Endothelial cell of umbilical vein (primary cell): ENCODE measurements around the gene LINC01488. TPM values are rescaled to one million over a fixed set of nuclear protein-coding genes. Genes with fewer than 3 reads are reported as not detected.

Source experiments
- BruUV-seq: library from RNA; stranded (reverse); fragments of 400-500 nt; replicated peaks from 2 replicates; lab custom pipeline; 2021; lab: Mats Ljungman, UMichigan
- CTCF ChIA-PET: fragments of 300-600, 350-600 bp; sonication (Branson Sonifier 250); formaldehyde crosslinking; loops from one replicate; lab custom pipeline; 2021; ENCODE audit warnings: antibody characterized with exemption, inconsistent platforms; lab: Charles Lee
- POLR2A ChIA-PET: fragments of 300-600, 350-600 bp; sonication (Branson Sonifier 250); formaldehyde crosslinking; loops from one replicate; lab custom pipeline; 2021; ENCODE audit warnings: antibody characterized with exemption, inconsistent platforms; lab: Charles Lee
- DNase-seq: peaks from one replicate; pipeline ENCODE4 v3.0.0-alpha.2; 2011; ENCODE audit warnings: low read depth, low spot score
- FAIRE-seq: peaks from 2 replicates; lab custom pipeline; 2011; peaks lifted over from hg19 to GRCh38; lab: Jason Lieb, UNC
- H2AFZ ChIP-seq: 2 replicates; pipeline ENCODE4 v1.6.0; 2012; ENCODE audit warnings: low read depth, low read length, control low read depth, inconsistent platforms
- H3K27ac ChIP-seq: 2 replicates; pipeline ENCODE4 v1.5.1; 2011; ENCODE audit warnings: low read depth, mild to moderate bottlenecking, control low read depth, low read length, moderate library complexity; ENCODE audit not compliant: insufficient read depth
- H3K27me3 ChIP-seq, 2 experiments: 2 replicates each; pipeline versions ENCODE4 v1.6.0 to v1.6.1; 2011; ENCODE audit warnings: low read length in 2 of 2, mixed read lengths in 1 of 2; ENCODE audit not compliant: control insufficient read depth in 2 of 2, insufficient read depth in 2 of 2
- H3K36me3 ChIP-seq, 2 experiments: 2 replicates in 1 of 2; 3 replicates in 1 of 2; pipeline ENCODE4 v1.5.1; 2011; ENCODE audit warnings: low read length in 2 of 2, mild to moderate bottlenecking in 1 of 2, moderate library complexity in 1 of 2; ENCODE audit not compliant: control insufficient read depth in 2 of 2, insufficient read depth in 2 of 2; ENCODE audit errors: extremely low read depth in 1 of 2
- H3K4me1 ChIP-seq: 3 replicates; pipeline ENCODE4 v1.5.1; 2011; ENCODE audit warnings: mild to moderate bottlenecking, low read length; ENCODE audit not compliant: control insufficient read depth, insufficient read depth; ENCODE audit errors: extremely low read depth
- H3K4me2 ChIP-seq: 2 replicates; pipeline ENCODE4 v1.6.1; 2011; ENCODE audit warnings: low read length, control low read depth, mixed read lengths; ENCODE audit not compliant: insufficient read depth
- H3K4me3 ChIP-seq, 3 experiments: fragments of 200-600 bp in 1 of 3; sonication (generic), shearing (Covaris generic) in 1 of 3; replicated peaks in 1 of 3; 2 replicates each; pipeline ENCODE4 v1.5.1; 2011 to 2016; ENCODE audit warnings: control low read depth in 3 of 3, low read length in 3 of 3, mild to moderate bottlenecking in 2 of 3, inconsistent platforms in 1 of 3, low read depth in 1 of 3, moderate library complexity in 1 of 3; ENCODE audit not compliant: insufficient read depth in 1 of 3
- H3K79me2 ChIP-seq: 2 replicates; pipeline ENCODE4 v1.6.0; 2012; ENCODE audit warnings: low read length, inconsistent platforms; ENCODE audit not compliant: control insufficient read depth, insufficient read depth
- H3K9ac ChIP-seq: replicated peaks from 2 replicates; pipeline ENCODE3; 2011; ENCODE audit warnings: low read length, control low read depth; ENCODE audit not compliant: insufficient read depth; ENCODE audit errors: extremely low read depth
- H3K9me1 ChIP-seq: replicated peaks from 3 replicates; pipeline ENCODE4 v1.6.0; 2011; ENCODE audit warnings: mild to moderate bottlenecking, low read length; ENCODE audit not compliant: control insufficient read depth, insufficient read depth; ENCODE audit errors: extremely low read depth
- H3K9me3 ChIP-seq: replicated peaks from 2 replicates; pipeline ENCODE4 v1.5.1; 2012; ENCODE audit warnings: low read length, inconsistent platforms; ENCODE audit not compliant: control insufficient read depth, insufficient read depth
- H4K20me1 ChIP-seq: replicated peaks from 2 replicates; pipeline ENCODE3; 2011; ENCODE audit warnings: mild to moderate bottlenecking, low read length; ENCODE audit not compliant: control insufficient read depth, insufficient read depth; ENCODE audit errors: extremely low read depth
- EZH2 ChIP-seq: IDR thresholded peaks from 2 replicates; pipeline ENCODE4 v1.6.1; 2012; ENCODE audit warnings: borderline replicate concordance, low read depth, mild to moderate bottlenecking, moderate library complexity, low read length, inconsistent platforms; ENCODE audit not compliant: severe bottlenecking
- FOS ChIP-seq: IDR thresholded peaks from 2 replicates; pipeline ENCODE4 v1.6.1; 2011; ENCODE audit warnings: mild to moderate bottlenecking, low read length, moderate library complexity, borderline replicate concordance; ENCODE audit not compliant: insufficient read depth
- GATA2 ChIP-seq: IDR thresholded peaks from 2 replicates; pipeline ENCODE4 v1.7.0; 2011; ENCODE audit warnings: low read depth, mild to moderate bottlenecking, moderate library complexity, mixed read lengths, low read length; ENCODE audit not compliant: insufficient read length, insufficient read depth
- JUN ChIP-seq: IDR thresholded peaks from 2 replicates; pipeline ENCODE4 v1.6.1; 2011; ENCODE audit warnings: borderline replicate concordance, low read depth; ENCODE audit not compliant: insufficient read length, insufficient read depth
- MYC ChIP-seq: IDR thresholded peaks from one replicate; pipeline ENCODE4 v1.6.1; 2011; ENCODE audit warnings: mild to moderate bottlenecking, low read depth, low read length
- POLR2A ChIP-seq: IDR thresholded peaks from 2 replicates; pipeline ENCODE4 v1.6.1; 2012; ENCODE audit warnings: low read depth, mild to moderate bottlenecking, control low read depth, low read length
- POLR2AphosphoS5 ChIP-seq: IDR thresholded peaks from 2 replicates; pipeline ENCODE4 v1.6.1; 2012; ENCODE audit warnings: low read depth, mild to moderate bottlenecking, control low read depth, low read length, moderate library complexity; ENCODE audit not compliant: insufficient read depth
- dilution Hi-C: fragments of 300-500 bp; cut with MboI; formaldehyde crosslinking; loops from one replicate; pipeline ENCODE4 v1.15.0; 2019; ENCODE audit warnings: low sequenced_read_pairs; ENCODE audit not compliant: extremely low pct_ligation_motif_present
- intact Hi-C: fragments of 100-400 bp; cut with micrococcal nuclease; formaldehyde crosslinking; loops from one replicate; pipeline ENCODE4 v1.10.0; 2022
- polyA plus RNA-seq, 4 experiments: library from polyadenylated mRNA; depleted of rRNA in 3 of 4; stranded (reverse) in 3 of 4; unstranded in 1 of 4; fragments of >200 nt; gene quantifications; 2 replicates each; pipeline versions ENCODE4 v1.2.1 to v1.2.3, GENCODE V29; 2011 to 2012; ENCODE audit warnings: missing spikeins in 1 of 4
- total RNA-seq: library from RNA; stranded (reverse); gene quantifications from 2 replicates; pipeline ENCODE4 v1.2.3, GENCODE V29; 2021
- TF ChIP-seq, protein P1 (sequence below): IDR thresholded peaks from 2 replicates; pipeline ENCODE4 v1.6.1; 2011; ENCODE audit not compliant: insufficient read depth, insufficient read length
- TF ChIP-seq, protein P2 (sequence below), 2 donors: IDR thresholded peaks; 1 replicate in 1 of 2; 2 replicates in 1 of 2; pipeline ENCODE4 v1.5.1; 2011; ENCODE audit warnings: low read length in 2 of 2, mild to moderate bottlenecking in 2 of 2, moderate library complexity in 2 of 2, control low read depth in 1 of 2, inconsistent platforms in 1 of 2, low read depth in 1 of 2; ENCODE audit not compliant: insufficient read depth in 1 of 2; ENCODE audit errors: extremely low read depth in 1 of 2

Gene LINC01488
- total and polyA plus RNA-seq, 2 donors (not counting 3 experiments of a cell fraction or from before 2014, with no cell fraction given) = not detected

GRCh38 chr11:69513663-69514224, 32.3 kb downstream of the LINC01488 start:
- no peak overlapping the region for H3K9ac ChIP-seq
- ChIA-PET POLR2A (no interaction called here), CTCF (no interaction called here)
- no TSS peak for BruUV-seq
- no peaks in the 10 kb centered on the region for H3K9me1 ChIP-seq
- dilution Hi-C loops = no loop called here
- no peak overlapping the region for H3K4me3 ChIP-seq
- no peak overlapping the region for H3K4me2 ChIP-seq
- H3K79me2 ChIP-seq = no peaks in the 10 kb centered on the region
- no peak for TF ChIP-seq POLR2A
- TF ChIP-seq, protein P1, sequence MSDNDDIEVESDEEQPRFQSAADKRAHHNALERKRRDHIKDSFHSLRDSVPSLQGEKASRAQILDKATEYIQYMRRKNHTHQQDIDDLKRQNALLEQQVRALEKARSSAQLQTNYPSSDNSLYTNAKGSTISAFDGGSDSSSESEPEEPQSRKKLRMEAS = no peak
- no peak for TF ChIP-seq EZH2
- no peak for TF ChIP-seq JUN
- TF ChIP-seq MYC = no peak
- TF ChIP-seq FOS = no peak
- TF ChIP-seq POLR2AphosphoS5 = no peak
- TF ChIP-seq GATA2 = no peak
- TF ChIP-seq, protein P2, sequence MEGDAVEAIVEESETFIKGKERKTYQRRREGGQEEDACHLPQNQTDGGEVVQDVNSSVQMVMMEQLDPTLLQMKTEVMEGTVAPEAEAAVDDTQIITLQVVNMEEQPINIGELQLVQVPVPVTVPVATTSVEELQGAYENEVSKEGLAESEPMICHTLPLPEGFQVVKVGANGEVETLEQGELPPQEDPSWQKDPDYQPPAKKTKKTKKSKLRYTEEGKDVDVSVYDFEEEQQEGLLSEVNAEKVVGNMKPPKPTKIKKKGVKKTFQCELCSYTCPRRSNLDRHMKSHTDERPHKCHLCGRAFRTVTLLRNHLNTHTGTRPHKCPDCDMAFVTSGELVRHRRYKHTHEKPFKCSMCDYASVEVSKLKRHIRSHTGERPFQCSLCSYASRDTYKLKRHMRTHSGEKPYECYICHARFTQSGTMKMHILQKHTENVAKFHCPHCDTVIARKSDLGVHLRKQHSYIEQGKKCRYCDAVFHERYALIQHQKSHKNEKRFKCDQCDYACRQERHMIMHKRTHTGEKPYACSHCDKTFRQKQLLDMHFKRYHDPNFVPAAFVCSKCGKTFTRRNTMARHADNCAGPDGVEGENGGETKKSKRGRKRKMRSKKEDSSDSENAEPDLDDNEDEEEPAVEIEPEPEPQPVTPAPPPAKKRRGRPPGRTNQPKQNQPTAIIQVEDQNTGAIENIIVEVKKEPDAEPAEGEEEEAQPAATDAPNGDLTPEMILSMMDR (IDR thresholded peaks at IDR 0.05; ENCODE audit: extremely low read depth in 1 of 2, insufficient read depth in 1 of 2, low read depth in 1 of 2, low read length in 2 of 2) = no peak
- intact Hi-C loops = no loop called here
- H4K20me1 ChIP-seq = no peaks in the 10 kb centered on the region
- no peaks in the 10 kb centered on the region for H3K9me3 ChIP-seq
- H3K27ac ChIP-seq = no peak overlapping the region
- H3K36me3 ChIP-seq = no peaks in the 10 kb centered on the region
- DNase-seq = no peak
- no peak for FAIRE-seq
- H3K27me3 ChIP-seq = no peaks in the 10 kb centered on the region
- H3K4me1 ChIP-seq = peaks cover 7% of the 10 kb centered on the region
- H2AFZ ChIP-seq = no peak overlapping the region
